Measurements from ENCODE around the gene IRX4. TPM values are rescaled to one million over a fixed set of nuclear protein-coding genes. Genes with fewer than 3 reads are reported as not detected.
A peak's percentile ranks its signal among the peaks of the same experiment; 100 is the strongest.

Gene IRX4
- total RNA-seq, 1 experiment from 2014 or later, result 17.9 TPM

DNA sequence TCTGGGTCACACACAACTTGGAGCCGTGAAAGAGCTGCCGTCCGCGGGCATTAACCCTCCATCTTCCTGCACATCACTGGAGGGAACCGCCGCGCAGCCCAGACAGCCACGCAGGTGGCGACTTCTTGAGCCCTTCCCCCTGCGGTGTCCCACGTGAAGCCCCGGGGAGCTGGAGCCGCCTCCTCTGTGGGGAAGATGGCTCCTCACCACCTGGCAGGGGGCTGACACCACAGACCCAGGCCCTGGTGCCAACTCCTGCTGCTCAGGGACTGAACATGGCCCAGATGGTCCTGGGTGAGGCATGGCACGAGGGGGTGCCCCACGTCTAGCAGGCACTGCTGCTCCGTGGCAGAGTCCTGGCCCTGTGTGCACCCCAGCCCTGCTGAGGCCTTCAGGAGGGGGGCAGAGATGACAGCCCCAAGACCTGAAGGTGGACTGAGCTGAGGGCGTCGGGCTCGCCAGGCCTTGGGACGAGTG lies 42.6 kb downstream of the IRX4 start:
- H3K4me3 ChIP-seq (ENCODE audit: insufficient read depth, low read depth, low read length), result no peak overlapping the region
- no peaks in the 10 kb centered on the region for H3K27me3 ChIP-seq (ENCODE audit: control insufficient read depth, insufficient read depth, low read length)
- H3K36me3 ChIP-seq (replicated peaks; ENCODE audit: control insufficient read depth, insufficient read depth, low read length), result no peaks in the 10 kb centered on the region
- DNase-seq, result peak; percentile 40

DNA sequence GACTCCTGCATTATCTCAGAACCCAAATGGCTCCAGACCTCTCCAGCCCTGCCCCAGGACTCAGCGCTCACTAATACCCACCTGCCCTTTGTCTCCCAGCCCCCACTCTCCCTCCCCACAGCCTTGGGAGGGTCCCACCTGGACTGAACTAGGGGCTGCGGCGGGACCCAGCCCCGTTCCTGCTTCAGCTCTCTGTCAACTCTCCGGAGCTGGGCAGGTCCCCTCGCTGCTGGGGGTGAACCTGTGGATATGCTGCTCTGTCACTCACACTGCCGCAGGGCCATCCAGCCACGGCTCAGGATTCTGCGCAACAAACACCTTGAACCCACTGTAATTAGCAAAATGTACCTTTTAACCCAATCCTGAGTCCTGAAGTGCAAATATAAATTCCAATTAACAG lies 44.7 kb downstream of the IRX4 start:
- Histone ChIP-seq H3K27me3 (ENCODE audit: control insufficient read depth, insufficient read depth, low read length) (no peaks in the 10 kb centered on the region), H3K4me3 (ENCODE audit: insufficient read depth, low read depth, low read length) (no peak overlapping the region), H3K36me3 (replicated peaks; ENCODE audit: control insufficient read depth, insufficient read depth, low read length) (no peaks in the 10 kb centered on the region)
- DNase-seq, result no peak

GRCh38 chr5:1836891-1837880 lies 45.5 kb downstream of the IRX4 start:
- Histone ChIP-seq H3K36me3 (replicated peaks; ENCODE audit: control insufficient read depth, insufficient read depth, low read length) (no peaks in the 10 kb centered on the region), H3K4me3 (ENCODE audit: insufficient read depth, low read depth, low read length) (no peak overlapping the region), H3K27me3 (ENCODE audit: control insufficient read depth, insufficient read depth, low read length) (no peaks in the 10 kb centered on the region)
- DNase-seq, result peak; percentile 52

- H3K27me3 ChIP-seq (ENCODE audit: control insufficient read depth, insufficient read depth, low read length), result no peaks in the 10 kb centered on the region
Measured at GRCh38 chr5:1836176-1836890, 46.4 kb downstream of the IRX4 start.

DNA sequence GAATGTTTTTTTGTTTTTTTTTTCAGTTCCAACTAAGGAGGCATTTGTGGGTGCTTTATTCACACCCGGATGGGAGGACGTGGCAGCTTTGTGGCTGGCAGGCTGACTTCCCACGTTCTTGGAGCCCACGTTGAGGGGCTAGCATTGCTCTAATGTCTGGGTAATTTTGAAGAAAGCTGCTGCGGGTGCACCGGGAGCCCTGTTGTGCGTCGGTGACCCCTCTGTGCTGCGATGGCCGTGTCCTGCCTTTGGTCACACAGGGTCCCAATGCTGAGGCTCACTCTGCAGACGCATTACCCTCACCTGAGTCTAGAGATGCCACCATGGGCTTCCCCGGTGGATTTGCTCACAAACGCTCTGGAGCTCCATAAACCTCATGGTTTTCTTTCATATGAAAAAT lies 47.3 kb downstream of the IRX4 start:
- Histone ChIP-seq H3K36me3 (replicated peaks; ENCODE audit: control insufficient read depth, insufficient read depth, low read length) (no peaks in the 10 kb centered on the region), H3K4me3 (ENCODE audit: insufficient read depth, low read depth, low read length) (no peak overlapping the region), H3K27me3 (ENCODE audit: control insufficient read depth, insufficient read depth, low read length) (no peaks in the 10 kb centered on the region)
- no peak for DNase-seq

More at GRCh38 chr5:1836176-1836890, 46.4 kb downstream of the IRX4 start:
- Histone ChIP-seq H3K4me3 (ENCODE audit: insufficient read depth, low read depth, low read length) (no peak overlapping the region), H3K36me3 (replicated peaks; ENCODE audit: control insufficient read depth, insufficient read depth, low read length) (no peaks in the 10 kb centered on the region)
- DNase-seq, result peak; percentile 46

- Histone ChIP-seq H3K27me3 (ENCODE audit: control insufficient read depth, insufficient read depth, low read length) (no peaks in the 10 kb centered on the region), H3K36me3 (replicated peaks; ENCODE audit: control insufficient read depth, insufficient read depth, low read length) (no peaks in the 10 kb centered on the region), H3K4me3 (ENCODE audit: insufficient read depth, low read depth, low read length) (no peak overlapping the region)
- DNase-seq, result peak; percentile 75
Measured at GRCh38 chr5:1834721-1835429, 47.9 kb downstream of the IRX4 start.

DNA sequence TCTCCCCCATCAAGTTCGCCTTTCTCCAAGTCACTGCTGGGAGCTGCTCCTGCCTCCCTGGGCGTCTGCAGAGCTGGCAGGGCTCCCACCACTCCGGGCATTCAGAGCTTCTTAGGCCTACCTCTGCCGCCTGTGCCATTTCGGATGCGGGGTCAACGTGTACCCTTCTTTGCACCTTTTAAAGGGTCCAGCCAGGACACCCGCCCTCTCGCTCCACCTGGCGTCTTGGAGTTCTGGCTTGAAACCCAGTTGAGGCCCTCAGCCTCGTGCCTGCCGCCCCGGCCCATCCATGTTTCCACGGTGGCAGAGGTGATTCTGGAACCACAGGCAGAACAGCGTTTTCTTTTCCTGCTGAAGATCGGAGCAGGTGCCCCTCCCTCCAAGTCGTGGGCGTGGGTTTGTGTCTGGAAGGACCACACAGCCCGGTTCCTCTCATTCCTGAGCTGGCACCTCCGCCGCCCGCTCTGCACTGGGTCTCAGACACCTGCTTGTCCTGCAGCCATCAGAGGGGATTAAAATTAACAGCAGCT lies 48.6 kb downstream of the IRX4 start:
- Histone ChIP-seq H3K27me3 (ENCODE audit: control insufficient read depth, insufficient read depth, low read length) (no peaks in the 10 kb centered on the region), H3K4me3 (ENCODE audit: insufficient read depth, low read depth, low read length) (no peak overlapping the region), H3K36me3 (replicated peaks; ENCODE audit: control insufficient read depth, insufficient read depth, low read length) (no peaks in the 10 kb centered on the region)
- peak; percentile 68 for DNase-seq

- Histone ChIP-seq H3K4me3 (ENCODE audit: insufficient read depth, low read depth, low read length) (no peak overlapping the region), H3K27me3 (ENCODE audit: control insufficient read depth, insufficient read depth, low read length) (no peaks in the 10 kb centered on the region), H3K36me3 (replicated peaks; ENCODE audit: control insufficient read depth, insufficient read depth, low read length) (no peaks in the 10 kb centered on the region)
- no peak for DNase-seq
Measured at GRCh38 chr5:1833264-1834021, 49.3 kb downstream of the IRX4 start.

- peak; percentile 32 for DNase-seq
- no peaks in the 10 kb centered on the region for H3K36me3 ChIP-seq (replicated peaks; ENCODE audit: control insufficient read depth, insufficient read depth, low read length)
- H3K27me3 ChIP-seq (ENCODE audit: control insufficient read depth, insufficient read depth, low read length), result no peaks in the 10 kb centered on the region
- H3K4me3 ChIP-seq (ENCODE audit: insufficient read depth, low read depth, low read length), result no peak overlapping the region
Measured at GRCh38 chr5:1832511-1833250, 50.0 kb downstream of the IRX4 start.

DNA sequence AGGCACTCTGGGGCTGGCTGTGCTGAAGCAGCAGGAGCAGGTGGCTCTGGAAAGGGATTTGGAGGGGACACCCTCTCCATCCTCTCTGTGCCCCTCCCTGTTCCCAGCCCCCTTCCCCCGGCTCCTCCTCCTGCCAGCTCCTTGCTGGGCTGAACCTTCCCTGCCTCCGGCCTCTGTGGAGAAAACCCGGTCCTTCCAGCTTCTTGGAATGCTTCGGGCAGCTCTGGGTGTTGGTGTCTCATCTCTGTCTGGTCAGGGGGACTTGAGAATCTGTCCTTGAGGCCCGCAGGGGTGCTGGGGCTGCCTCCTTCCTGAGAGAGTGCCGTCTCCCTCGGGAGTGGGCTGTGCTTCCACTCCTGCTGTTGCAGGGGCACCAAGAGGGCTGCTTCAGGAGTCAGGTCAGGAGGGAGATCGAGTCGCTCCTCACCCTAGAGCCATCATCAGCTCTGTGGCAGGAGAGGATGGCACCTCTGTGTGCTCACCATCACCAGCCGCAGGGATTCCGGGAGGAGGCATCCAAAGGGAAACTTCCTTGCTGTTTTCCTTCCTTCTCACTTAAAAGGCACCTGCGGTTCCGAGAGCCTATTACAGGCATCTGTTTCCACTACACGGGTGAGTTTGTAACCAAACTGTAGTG lies 50.9 kb downstream of the IRX4 start:
- Histone ChIP-seq H3K36me3 (replicated peaks; ENCODE audit: control insufficient read depth, insufficient read depth, low read length) (no peaks in the 10 kb centered on the region), H3K27me3 (ENCODE audit: control insufficient read depth, insufficient read depth, low read length) (no peaks in the 10 kb centered on the region), H3K4me3 (ENCODE audit: insufficient read depth, low read depth, low read length) (no peak overlapping the region)
- DNase-seq, result peak; percentile 80

GRCh38 chr5:1831257-1831656 lies 51.5 kb downstream of the IRX4 start:
- H3K27me3 ChIP-seq (ENCODE audit: control insufficient read depth, insufficient read depth, low read length), result no peaks in the 10 kb centered on the region
- no peak overlapping the region for H3K4me3 ChIP-seq (ENCODE audit: insufficient read depth, low read depth, low read length)
- H3K36me3 ChIP-seq (replicated peaks; ENCODE audit: control insufficient read depth, insufficient read depth, low read length), result no peaks in the 10 kb centered on the region
- no peak for DNase-seq

DNA sequence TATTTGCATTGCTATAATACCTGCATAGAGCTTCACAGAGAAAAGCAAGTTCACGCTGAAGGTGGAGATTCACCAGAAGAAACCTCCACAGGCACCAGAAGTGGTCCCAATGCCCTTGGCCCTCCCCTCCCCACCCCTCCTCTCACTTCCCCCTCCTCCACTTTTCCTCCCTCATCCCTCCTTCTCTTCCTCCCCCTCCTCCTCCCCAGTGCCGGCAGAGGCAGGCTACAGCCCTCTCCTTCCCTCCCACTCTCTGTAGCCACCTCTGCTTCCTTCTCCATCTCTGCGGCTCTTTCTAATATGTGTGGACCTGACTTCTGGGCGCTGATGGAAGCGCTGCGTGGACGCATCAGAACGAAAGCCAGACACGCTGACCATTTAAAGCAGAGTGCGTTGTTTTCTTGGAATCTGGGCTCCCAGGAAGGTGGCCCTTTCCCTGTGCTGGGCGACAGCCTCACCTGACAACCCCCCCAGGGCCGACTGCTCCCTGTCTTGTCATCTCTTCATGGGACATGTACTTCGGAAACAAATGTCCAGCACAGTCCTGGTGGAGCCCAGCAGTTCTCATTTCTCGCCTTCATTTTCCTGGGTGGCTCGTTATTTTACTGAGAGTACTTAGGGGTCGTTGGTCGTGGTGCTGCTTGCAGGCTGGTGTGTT lies 52.0 kb downstream of the IRX4 start:
- no peak overlapping the region for H3K4me3 ChIP-seq (ENCODE audit: insufficient read depth, low read depth, low read length)
- DNase-seq, result peak; percentile 52
- no peaks in the 10 kb centered on the region for H3K27me3 ChIP-seq (ENCODE audit: control insufficient read depth, insufficient read depth, low read length)
- H3K36me3 ChIP-seq (replicated peaks; ENCODE audit: control insufficient read depth, insufficient read depth, low read length), result no peaks in the 10 kb centered on the region

Measured in H7 (cell line).